GM19193 (cell line): Measurements from ENCODE around the gene SEC14L1.

Experiments
- POLR2A ChIP-seq: IDR thresholded peaks from 4 replicates; pipeline ENCODE4 v1.6.1; 2011; ENCODE audit not compliant: insufficient read depth, insufficient read length; ENCODE audit errors: extremely low read depth

The SEC14L1 gene

GRCh38 chr17:77188084-77189066 lies 47.6 kb downstream of the SEC14L1 start:
- peak; percentile 37 for TF ChIP-seq POLR2A

GRCh38 chr17:77189148-77189547 lies 48.4 kb downstream of the SEC14L1 start:
- TF ChIP-seq POLR2A, result no peak

- TF ChIP-seq POLR2A, result no peak
Measured at GRCh38 chr17:77190576-77190975, 49.8 kb downstream of the SEC14L1 start.

- TF ChIP-seq POLR2A, result no peak
Measured at GRCh38 chr17:77191244-77191643, 50.5 kb downstream of the SEC14L1 start.

GRCh38 chr17:77193653-77194052 lies 52.9 kb downstream of the SEC14L1 start:
- TF ChIP-seq POLR2A, result no peak

- no peak for TF ChIP-seq POLR2A
Measured at GRCh38 chr17:77194179-77194578, 53.4 kb downstream of the SEC14L1 start.

GRCh38 chr17:77196251-77196650 lies 55.5 kb downstream of the SEC14L1 start:
- no peak for TF ChIP-seq POLR2A

- TF ChIP-seq POLR2A, result no peak
Measured at GRCh38 chr17:77197115-77197514, 56.3 kb downstream of the SEC14L1 start.

GRCh38 chr17:77200711-77201110 lies 59.9 kb downstream of the SEC14L1 start:
- no peak for TF ChIP-seq POLR2A

GRCh38 chr17:77203436-77203835 lies 62.7 kb downstream of the SEC14L1 start:
- no peak for TF ChIP-seq POLR2A

- no peak for TF ChIP-seq POLR2A
Measured at GRCh38 chr17:77203846-77204245, 63.1 kb downstream of the SEC14L1 start.

GRCh38 chr17:77204536-77204935 lies 63.8 kb downstream of the SEC14L1 start:
- no peak for TF ChIP-seq POLR2A

GRCh38 chr17:77205396-77206125 lies 64.8 kb downstream of the SEC14L1 start:
- no peak for TF ChIP-seq POLR2A

- TF ChIP-seq POLR2A, result no peak
Measured at GRCh38 chr17:77206158-77206956, 65.6 kb downstream of the SEC14L1 start.

GRCh38 chr17:77207689-77208216 lies 67.0 kb downstream of the SEC14L1 start:
- no peak for TF ChIP-seq POLR2A
